Fibroblast of lung (primary cell): ENCODE results near the gene PLPP7. TPM values are rescaled to one million over a fixed set of nuclear protein-coding genes. Genes with fewer than 3 reads are reported as not detected.

Experiments used
- DNase-seq, 2 donors: peaks; one replicate each; pipeline versions ENCODE4 v3.0.0 to v3.0.0-alpha.2; 2010; ENCODE audit warnings: low read depth in 2 of 2
- H2AFZ ChIP-seq: 2 replicates; pipeline ENCODE4 v1.5.1; 2012; ENCODE audit warnings: low read length, control low read depth, inconsistent platforms
- H3K27ac ChIP-seq: 2 replicates; pipeline ENCODE4 v1.5.1; 2011; ENCODE audit warnings: low read length, control low read depth; ENCODE audit not compliant: insufficient read depth
- H3K27me3 ChIP-seq: 2 replicates; pipeline ENCODE4 v1.5.1; 2011; ENCODE audit warnings: mild to moderate bottlenecking, low read length; ENCODE audit not compliant: control insufficient read depth, insufficient read depth
- H3K36me3 ChIP-seq: 2 replicates; pipeline ENCODE4 v1.5.1; 2011; ENCODE audit warnings: low read length; ENCODE audit not compliant: control insufficient read depth, insufficient read depth
- H3K4me1 ChIP-seq: 2 replicates; pipeline ENCODE4 v1.5.1; 2011; ENCODE audit warnings: low read length; ENCODE audit not compliant: control insufficient read depth, insufficient read depth; ENCODE audit errors: extremely low read depth
- H3K4me2 ChIP-seq: 2 replicates; pipeline ENCODE4 v1.5.1; 2011; ENCODE audit warnings: low read length, control low read depth; ENCODE audit not compliant: insufficient read depth; ENCODE audit errors: extremely low read depth
- H3K4me3 ChIP-seq, 4 experiments: fragments of 200-600 bp in 1 of 4; sonication (generic) in 1 of 4; replicated peaks in 1 of 4; 2 replicates each; pipeline ENCODE4 v1.5.1; 2011 to 2016; ENCODE audit warnings: low read length in 4 of 4, low read depth in 3 of 4, mild to moderate bottlenecking in 3 of 4, control low read depth in 2 of 4, inconsistent platforms in 1 of 4, mixed read lengths in 1 of 4; ENCODE audit not compliant: insufficient read depth in 1 of 4; ENCODE audit errors: control extremely low read depth in 1 of 4
- H3K79me2 ChIP-seq: 2 replicates; pipeline ENCODE4 v1.5.1; 2012; ENCODE audit warnings: mild to moderate bottlenecking, low read length, inconsistent platforms; ENCODE audit not compliant: control insufficient read depth, insufficient read depth
- H3K9ac ChIP-seq: 2 replicates; pipeline ENCODE4 v1.5.1; 2011; ENCODE audit warnings: mild to moderate bottlenecking, low read length, control low read depth; ENCODE audit not compliant: insufficient read depth
- H3K9me3 ChIP-seq: 2 replicates; pipeline ENCODE4 v1.5.1; 2012; ENCODE audit warnings: low read depth, low read length; ENCODE audit not compliant: control insufficient read depth, insufficient read depth
- H4K20me1 ChIP-seq: 2 replicates; pipeline ENCODE4 v1.5.1; 2011; ENCODE audit warnings: low read length; ENCODE audit not compliant: control insufficient read depth, insufficient read depth; ENCODE audit errors: extremely low read depth
- EZH2 ChIP-seq: IDR thresholded peaks from 2 replicates; pipeline ENCODE4 v1.5.1; 2012; ENCODE audit warnings: low read length, control low read depth, mild to moderate bottlenecking; ENCODE audit errors: missing control alignments
- polyA plus RNA-seq, 2 donors: library from polyadenylated mRNA; depleted of rRNA in 1 of 2; stranded (reverse) in 1 of 2; unstranded in 1 of 2; fragments of >200 nt; gene quantifications; 2 replicates each; pipeline ENCODE4 v1.2.1, GENCODE V29; 2011 to 2012; ENCODE audit warnings: missing spikeins in 1 of 2
- total RNA-seq: library from RNA; depleted of rRNA; stranded (reverse); fragments of >200 nt; gene quantifications from 2 replicates; pipeline ENCODE4 v1.2.1, GENCODE V29; 2014
- TF ChIP-seq, protein P1 (sequence below), 2 donors: IDR thresholded peaks in 1 of 2; conservative IDR thresholded peaks in 1 of 2; 1 replicate in 1 of 2; 2 replicates in 1 of 2; pipeline ENCODE4 v1.5.1; 2011 to 2012; ENCODE audit warnings: low read length in 2 of 2, control low read depth in 1 of 2, inconsistent platforms in 1 of 2, low read depth in 1 of 2, mild to moderate bottlenecking in 1 of 2

The PLPP7 gene
- total and polyA plus RNA-seq, 2 donors (not counting 1 experiment from before 2014, with no cell fraction given) = 3.0 to 9.4 TPM

DNA sequence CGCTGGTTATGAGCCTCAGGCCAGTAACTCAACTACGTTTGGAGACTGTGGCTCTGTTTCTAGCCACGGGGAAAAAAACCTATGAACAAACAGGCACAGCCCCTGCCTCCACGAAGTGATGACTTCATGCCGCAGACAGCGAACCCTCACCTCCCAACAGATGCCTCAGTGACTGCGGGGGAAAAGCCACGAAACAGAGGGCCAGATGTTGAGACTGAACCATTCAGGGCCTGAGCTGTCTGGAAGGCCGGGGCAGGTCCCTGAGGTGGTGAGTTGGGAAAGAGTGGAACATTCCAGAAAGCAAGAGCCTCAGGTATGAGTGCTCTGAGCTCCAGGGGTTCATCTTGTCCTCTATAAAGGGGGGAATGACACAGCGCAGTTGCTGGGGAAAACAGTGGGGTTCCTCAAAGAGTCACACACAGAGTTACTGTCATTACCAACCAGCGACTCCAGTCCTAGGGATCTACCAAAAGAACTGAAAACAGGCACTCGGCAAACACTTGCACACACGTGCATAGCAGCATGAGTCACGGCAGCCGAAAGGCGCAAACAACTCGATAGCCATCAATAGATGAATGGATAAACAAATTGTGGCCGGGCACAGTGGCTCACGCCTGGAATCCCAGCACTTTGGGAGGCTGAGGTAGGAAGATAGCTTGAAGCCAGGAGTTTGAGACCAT, 15.3 kb downstream of the PLPP7 start:
- Histone ChIP-seq H4K20me1 (no peaks in the 10 kb centered on the region), H3K4me2 (no peak overlapping the region), H3K79me2 (no peaks in the 10 kb centered on the region), H3K9me3 (no peaks in the 10 kb centered on the region), H2AFZ (no peak overlapping the region), H3K36me3 (no peaks in the 10 kb centered on the region), H3K27me3 (no peaks in the 10 kb centered on the region), H3K4me1 (no peaks in the 10 kb centered on the region), H3K4me3 (no peak overlapping the region), H3K27ac (no peak overlapping the region), H3K9ac (no peak overlapping the region)
- no peak for TF ChIP-seq EZH2
- TF ChIP-seq, protein P1, sequence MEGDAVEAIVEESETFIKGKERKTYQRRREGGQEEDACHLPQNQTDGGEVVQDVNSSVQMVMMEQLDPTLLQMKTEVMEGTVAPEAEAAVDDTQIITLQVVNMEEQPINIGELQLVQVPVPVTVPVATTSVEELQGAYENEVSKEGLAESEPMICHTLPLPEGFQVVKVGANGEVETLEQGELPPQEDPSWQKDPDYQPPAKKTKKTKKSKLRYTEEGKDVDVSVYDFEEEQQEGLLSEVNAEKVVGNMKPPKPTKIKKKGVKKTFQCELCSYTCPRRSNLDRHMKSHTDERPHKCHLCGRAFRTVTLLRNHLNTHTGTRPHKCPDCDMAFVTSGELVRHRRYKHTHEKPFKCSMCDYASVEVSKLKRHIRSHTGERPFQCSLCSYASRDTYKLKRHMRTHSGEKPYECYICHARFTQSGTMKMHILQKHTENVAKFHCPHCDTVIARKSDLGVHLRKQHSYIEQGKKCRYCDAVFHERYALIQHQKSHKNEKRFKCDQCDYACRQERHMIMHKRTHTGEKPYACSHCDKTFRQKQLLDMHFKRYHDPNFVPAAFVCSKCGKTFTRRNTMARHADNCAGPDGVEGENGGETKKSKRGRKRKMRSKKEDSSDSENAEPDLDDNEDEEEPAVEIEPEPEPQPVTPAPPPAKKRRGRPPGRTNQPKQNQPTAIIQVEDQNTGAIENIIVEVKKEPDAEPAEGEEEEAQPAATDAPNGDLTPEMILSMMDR (conservative IDR thresholded peaks at IDR 0.05 in 1 of 2, IDR thresholded peaks at IDR 0.05 in 1 of 2; ENCODE audit: low read depth in 1 of 2, low read length in 2 of 2) = no peak
- DNase-seq = peak in 1 of 2 donors; percentile 44

DNA sequence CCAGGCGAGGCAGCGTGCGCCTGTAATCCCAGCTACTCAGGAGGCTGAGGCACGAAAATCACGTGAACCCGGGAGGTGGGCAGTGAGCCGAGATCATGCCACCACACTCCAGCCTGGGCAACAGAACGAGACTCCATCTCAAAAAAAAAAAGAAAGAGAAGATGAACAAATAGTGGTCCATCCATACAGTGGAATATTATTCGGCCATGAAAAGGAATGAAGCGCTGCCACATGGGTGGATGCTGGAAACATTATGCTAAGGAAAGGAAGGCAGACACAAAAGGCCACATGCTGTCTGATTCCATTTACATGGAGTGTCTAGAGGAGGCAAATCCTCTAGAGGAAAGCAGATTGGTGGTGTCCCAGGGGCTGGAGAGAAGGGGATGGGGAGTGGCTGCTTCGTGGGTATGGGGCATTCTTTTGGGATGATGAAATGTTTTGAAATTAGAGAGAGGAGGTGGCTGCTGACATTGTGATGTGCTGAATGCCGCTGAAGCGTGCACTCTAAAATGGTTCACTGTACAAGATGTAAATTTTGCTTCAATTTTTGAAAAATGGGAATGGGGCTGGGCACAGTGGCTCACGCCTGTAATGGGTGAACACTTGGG, 17.0 kb downstream of the PLPP7 start:
- no peak for TF ChIP-seq EZH2
- TF ChIP-seq, protein P1 (conservative IDR thresholded peaks at IDR 0.05 in 1 of 2, IDR thresholded peaks at IDR 0.05 in 1 of 2; ENCODE audit: low read depth in 1 of 2, low read length in 2 of 2) = no peak
- Histone ChIP-seq H3K4me2 (no peak overlapping the region), H3K36me3 (no peaks in the 10 kb centered on the region)

DNA sequence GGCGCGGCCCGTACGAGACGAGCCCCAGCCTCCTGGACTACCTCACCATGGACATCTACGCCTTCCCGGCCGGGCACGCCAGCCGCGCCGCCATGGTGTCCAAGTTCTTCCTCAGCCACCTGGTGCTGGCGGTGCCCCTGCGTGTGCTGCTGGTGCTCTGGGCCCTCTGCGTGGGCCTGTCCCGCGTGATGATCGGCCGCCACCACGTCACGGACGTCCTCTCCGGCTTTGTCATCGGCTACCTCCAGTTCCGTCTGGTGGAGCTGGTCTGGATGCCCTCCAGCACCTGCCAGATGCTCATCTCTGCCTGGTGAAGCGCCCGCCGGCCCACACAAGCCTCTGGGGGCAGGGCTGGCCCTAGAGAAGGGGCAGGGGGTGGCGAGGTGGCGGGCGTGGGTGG, 18.5 kb downstream of the PLPP7 start:
- no peaks in the 10 kb centered on the region for H4K20me1 ChIP-seq
- no peaks in the 10 kb centered on the region for H3K36me3 ChIP-seq
- TF ChIP-seq EZH2 = no peak
- TF ChIP-seq, protein P1 (conservative IDR thresholded peaks at IDR 0.05 in 1 of 2, IDR thresholded peaks at IDR 0.05 in 1 of 2; ENCODE audit: low read depth in 1 of 2, low read length in 2 of 2) = no peak
- no peak overlapping the region for H3K4me2 ChIP-seq
- H3K79me2 ChIP-seq = no peaks in the 10 kb centered on the region
- H3K4me1 ChIP-seq = no peaks in the 10 kb centered on the region
- no peaks in the 10 kb centered on the region for H3K9me3 ChIP-seq
- H3K9ac ChIP-seq = no peak overlapping the region
- no peaks in the 10 kb centered on the region for H3K27me3 ChIP-seq
- H2AFZ ChIP-seq = no peak overlapping the region
- no peak overlapping the region for H3K4me3 ChIP-seq
- H3K27ac ChIP-seq = no peak overlapping the region
- DNase-seq = no peak

More for the DNA sequence above, 17.0 kb downstream of the PLPP7 start:
- H3K9ac ChIP-seq = no peak overlapping the region
- no peaks in the 10 kb centered on the region for H3K4me1 ChIP-seq
- no peaks in the 10 kb centered on the region for H3K9me3 ChIP-seq
- no peak overlapping the region for H3K4me3 ChIP-seq
- no peak overlapping the region for H3K27ac ChIP-seq
- H2AFZ ChIP-seq = no peak overlapping the region
- no peaks in the 10 kb centered on the region for H3K27me3 ChIP-seq
- H4K20me1 ChIP-seq = no peaks in the 10 kb centered on the region
- H3K79me2 ChIP-seq = no peaks in the 10 kb centered on the region
- peak in 1 of 2 donors; percentile 15 for DNase-seq
